Fibroblast of the aortic adventitia (primary cell): Measurements from ENCODE around the gene NPC2. TPM values are rescaled to one million over a fixed set of nuclear protein-coding genes. Genes with fewer than 3 reads are reported as not detected.
"Not testable (repeated sequence)": the region's sequence is repeated elsewhere in the genome, so short reads cannot be mapped to it uniquely, and the experiment has no call there.

Source experiments
- DNase-seq: peaks from one replicate; pipeline ENCODE4 v3.0.0-alpha.2; 2010; ENCODE audit warnings: low read depth
- H3K4me3 ChIP-seq: 2 replicates; pipeline ENCODE4 v1.5.1; 2011; ENCODE audit warnings: low read depth, mild to moderate bottlenecking, control low read depth, low read length, moderate library complexity
- CTCF ChIP-seq: IDR thresholded peaks from 2 replicates; pipeline ENCODE4 v1.5.1; 2011; ENCODE audit warnings: mild to moderate bottlenecking, low read length, control low read depth, inconsistent platforms; ENCODE audit not compliant: insufficient read depth
- total RNA-seq: library from RNA; depleted of rRNA; stranded (reverse); fragments of >200 nt; gene quantifications from 2 replicates; pipeline ENCODE4 v1.2.3, GENCODE V29; 2012; ENCODE audit warnings: low replicate concordance

NPC2 gene
- total RNA-seq, 1 donor: 291 TPM

- H3K4me3 ChIP-seq: no peak overlapping the region
- no peak for TF ChIP-seq CTCF
- no peak for DNase-seq
These were observed 36.2 kb downstream of the NPC2 start for GRCh38 chr14:74456684-74457564.

- DNase-seq, H3K4me3 ChIP-seq: not testable (repeated sequence)
These were observed 38.7 kb downstream of the NPC2 start for GRCh38 chr14:74454397-74454796.

- DNase-seq: no peak
- no peak for TF ChIP-seq CTCF
- H3K4me3 ChIP-seq: no peak overlapping the region
These were observed 48.2 kb downstream of the NPC2 start for GRCh38 chr14:74444866-74445265.

DNA sequence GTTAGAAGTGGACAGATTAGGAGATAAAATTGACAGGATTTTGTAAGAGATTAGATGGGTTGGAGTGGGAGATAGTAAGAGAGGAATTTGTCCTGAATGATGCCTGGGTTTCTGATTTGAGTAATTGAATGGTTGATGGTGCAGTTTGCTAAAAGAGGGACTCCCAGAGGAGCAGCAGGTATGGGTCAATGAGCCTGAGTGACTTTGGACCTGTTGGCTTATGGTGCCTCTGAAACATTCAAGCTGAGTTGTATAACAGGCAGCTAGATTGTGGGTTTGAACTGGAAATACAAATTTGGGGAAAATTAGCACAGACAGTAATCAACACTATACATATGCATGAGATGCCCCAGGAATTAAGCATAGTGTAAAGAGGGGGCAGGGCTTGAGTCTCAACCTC lies 50.3 kb downstream of the NPC2 start:
- DNase-seq: no peak
- no peak for TF ChIP-seq CTCF
- no peak overlapping the region for H3K4me3 ChIP-seq

GRCh38 chr14:74441113-74441512 lies 52.0 kb downstream of the NPC2 start:
- H3K4me3 ChIP-seq: no peak overlapping the region
- DNase-seq: no peak
- no peak for TF ChIP-seq CTCF

GRCh38 chr14:74438351-74438915 lies 54.7 kb downstream of the NPC2 start:
- DNase-seq: no peak
- no peak for TF ChIP-seq CTCF
- no peak overlapping the region for H3K4me3 ChIP-seq

DNA sequence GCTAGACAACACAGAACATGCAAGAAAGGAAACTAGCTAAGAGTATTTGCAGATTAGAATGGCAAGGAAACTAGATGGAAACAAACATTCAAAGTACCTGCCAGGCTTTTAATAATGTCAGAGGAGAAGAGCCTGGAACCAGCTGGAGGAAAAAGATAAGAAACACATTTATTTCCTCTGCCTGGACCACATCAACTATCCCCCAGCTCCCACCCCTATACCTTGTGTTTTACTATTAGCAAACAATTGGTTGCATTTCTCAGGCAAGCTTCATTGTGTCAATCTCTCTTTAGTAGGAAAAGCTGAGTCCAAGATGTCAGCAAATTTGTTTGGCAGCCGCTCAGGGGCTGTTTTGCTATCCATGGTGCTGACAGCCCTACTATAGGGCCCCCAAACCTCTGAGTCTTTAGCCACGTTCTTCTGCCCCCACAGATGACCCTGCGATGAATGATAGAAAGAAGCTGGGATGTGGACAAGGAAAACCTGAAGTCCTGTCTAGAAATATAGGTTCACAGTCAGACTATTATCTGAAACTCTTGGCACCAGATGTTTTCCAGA lies 55.5 kb downstream of the NPC2 start:
- DNase-seq: no peak
- H3K4me3 ChIP-seq: no peak overlapping the region
- no peak for TF ChIP-seq CTCF
